MCF 10A (cell line): ENCODE measurements around the gene FFAR3. TPM values are rescaled to one million over a fixed set of nuclear protein-coding genes. Genes with fewer than 3 reads are reported as not detected.

ENCODE experiments used
- BruUV-seq: library from RNA; stranded (reverse); fragments of 400-500 nt; replicated peaks from 2 replicates; lab custom pipeline; 2021; lab: Mats Ljungman, UMichigan
- CTCF ChIA-PET: fragments of 300-600 bp; sonication (Branson Sonifier 250); formaldehyde crosslinking; extraction: SDS; loops from one replicate; lab custom pipeline; 2021; ENCODE audit warnings: antibody characterized with exemption, inconsistent platforms; lab: Yijun Ruan, JAX
- POLR2A ChIA-PET: fragments of 300-600, 350-650 bp; sonication (Branson Sonifier 250); formaldehyde crosslinking; extraction: SDS; loops from one replicate; lab custom pipeline; 2020; ENCODE audit warnings: antibody characterized with exemption, inconsistent platforms; lab: Yijun Ruan, JAX
- DNase-seq: peaks from one replicate; pipeline ENCODE4 v3.0.0-alpha.2; 2018; ENCODE audit not compliant: unreplicated experiment
- H3K27ac Mint-ChIP-seq: one replicate; pipeline ENCODE4 v1.8.0; 2022; ENCODE audit warnings: mild to moderate bottlenecking, low read depth, mixed read lengths; ENCODE audit not compliant: unreplicated experiment
- H3K27me3 Mint-ChIP-seq: one replicate; pipeline ENCODE4 v1.8.0; 2022; ENCODE audit warnings: mixed read lengths; ENCODE audit not compliant: insufficient read depth, unreplicated experiment
- H3K36me3 Mint-ChIP-seq: one replicate; pipeline ENCODE4 v1.8.0; 2022; ENCODE audit warnings: mild to moderate bottlenecking, moderate library complexity, mixed read lengths; ENCODE audit not compliant: insufficient read depth, unreplicated experiment
- H3K4me1 Mint-ChIP-seq: one replicate; pipeline ENCODE4 v1.8.0; 2022; ENCODE audit warnings: mixed read lengths; ENCODE audit not compliant: insufficient read depth, unreplicated experiment
- H3K4me3 Mint-ChIP-seq: one replicate; pipeline ENCODE4 v1.8.0; 2022; ENCODE audit warnings: mild to moderate bottlenecking, moderate library complexity, mixed read lengths; ENCODE audit not compliant: unreplicated experiment
- H3K9me3 Mint-ChIP-seq: one replicate; pipeline ENCODE4 v1.8.0; 2022; ENCODE audit warnings: mixed read lengths; ENCODE audit not compliant: unreplicated experiment
- intact Hi-C: fragments of 100-400 bp; cut with micrococcal nuclease; formaldehyde crosslinking; loops from 2 replicates; pipeline ENCODE4 v1.14.1; 2022
- total RNA-seq: library from RNA; stranded (reverse); gene quantifications from 2 replicates; pipeline ENCODE4 v1.2.3, GENCODE V29; 2022
- TF ChIP-seq, protein P1 (sequence below): fragments of 200-600 bp; IDR thresholded peaks from one replicate; pipeline ENCODE4 v1.8.0; 2022; ENCODE audit warnings: antibody characterized with exemption, mild to moderate bottlenecking; ENCODE audit not compliant: unreplicated experiment

FFAR3 gene
- total RNA-seq, 1 experiment from 2014 or later: not detected

DNA sequence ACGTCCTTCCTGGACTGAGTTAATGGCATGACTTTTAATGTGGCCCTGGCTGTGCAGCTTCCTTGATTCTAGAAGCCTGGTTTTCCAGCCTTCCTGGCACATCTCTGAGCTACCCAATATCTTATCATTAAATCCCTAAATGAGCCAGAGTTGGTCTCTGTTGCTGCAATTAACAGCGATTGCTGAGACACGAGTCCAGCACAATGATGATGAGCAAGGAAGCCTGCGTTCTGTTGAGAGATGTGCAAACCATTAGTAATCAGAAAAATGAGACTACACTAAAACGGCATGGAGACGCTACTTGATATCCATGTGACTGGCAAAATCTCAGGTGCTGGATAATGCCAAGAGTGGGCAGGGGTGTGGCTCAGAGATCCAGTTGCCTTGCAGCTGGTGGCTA lies 38.8 kb downstream of the FFAR3 start:
- DNase-seq: no peak
- TF ChIP-seq, protein P1, sequence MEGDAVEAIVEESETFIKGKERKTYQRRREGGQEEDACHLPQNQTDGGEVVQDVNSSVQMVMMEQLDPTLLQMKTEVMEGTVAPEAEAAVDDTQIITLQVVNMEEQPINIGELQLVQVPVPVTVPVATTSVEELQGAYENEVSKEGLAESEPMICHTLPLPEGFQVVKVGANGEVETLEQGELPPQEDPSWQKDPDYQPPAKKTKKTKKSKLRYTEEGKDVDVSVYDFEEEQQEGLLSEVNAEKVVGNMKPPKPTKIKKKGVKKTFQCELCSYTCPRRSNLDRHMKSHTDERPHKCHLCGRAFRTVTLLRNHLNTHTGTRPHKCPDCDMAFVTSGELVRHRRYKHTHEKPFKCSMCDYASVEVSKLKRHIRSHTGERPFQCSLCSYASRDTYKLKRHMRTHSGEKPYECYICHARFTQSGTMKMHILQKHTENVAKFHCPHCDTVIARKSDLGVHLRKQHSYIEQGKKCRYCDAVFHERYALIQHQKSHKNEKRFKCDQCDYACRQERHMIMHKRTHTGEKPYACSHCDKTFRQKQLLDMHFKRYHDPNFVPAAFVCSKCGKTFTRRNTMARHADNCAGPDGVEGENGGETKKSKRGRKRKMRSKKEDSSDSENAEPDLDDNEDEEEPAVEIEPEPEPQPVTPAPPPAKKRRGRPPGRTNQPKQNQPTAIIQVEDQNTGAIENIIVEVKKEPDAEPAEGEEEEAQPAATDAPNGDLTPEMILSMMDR: no peak
- no peak overlapping the region for H3K27ac Mint-ChIP-seq
- no peaks in the 10 kb centered on the region for H3K4me1 Mint-ChIP-seq
- no peaks in the 10 kb centered on the region for H3K9me3 Mint-ChIP-seq
- H3K4me3 Mint-ChIP-seq: no peak overlapping the region
- H3K27me3 Mint-ChIP-seq: peaks cover 24% of the 10 kb centered on the region
- POLR2A ChIA-PET: no interaction called here
- no peaks in the 10 kb centered on the region for H3K36me3 Mint-ChIP-seq
- intact Hi-C loops: no loop called here
- CTCF ChIA-PET: interaction anchor here (0.6 to 1.7 kb wide), 3 partner anchors 98 to 1990 kb away, joined by 4 read pairs; no protein-coding TSS in a partner anchor
- no TSS peak for BruUV-seq

DNA sequence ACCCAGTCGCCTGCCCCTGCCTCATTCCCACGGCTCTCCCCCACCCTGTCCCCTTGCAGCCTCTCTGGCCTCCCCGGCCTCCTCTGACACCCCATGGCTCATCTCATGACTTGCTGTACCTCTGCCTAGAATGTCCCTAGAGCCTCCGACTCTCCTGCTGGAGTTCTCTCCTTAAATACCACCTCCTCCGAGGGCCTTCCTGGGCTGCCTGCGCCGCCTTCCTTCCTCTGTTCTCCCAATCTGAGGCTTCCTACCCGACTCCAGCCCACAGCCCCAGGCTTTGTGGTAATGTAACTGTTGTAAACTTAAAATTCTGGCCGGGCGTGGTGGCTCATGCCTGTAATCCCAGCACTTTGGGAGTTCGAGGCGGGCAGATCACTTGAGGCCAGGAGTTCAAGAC lies 40.3 kb downstream of the FFAR3 start:
- POLR2A ChIA-PET: no interaction called here
- peaks cover 24% of the 10 kb centered on the region for H3K27me3 Mint-ChIP-seq
- no TSS peak for BruUV-seq

DNA sequence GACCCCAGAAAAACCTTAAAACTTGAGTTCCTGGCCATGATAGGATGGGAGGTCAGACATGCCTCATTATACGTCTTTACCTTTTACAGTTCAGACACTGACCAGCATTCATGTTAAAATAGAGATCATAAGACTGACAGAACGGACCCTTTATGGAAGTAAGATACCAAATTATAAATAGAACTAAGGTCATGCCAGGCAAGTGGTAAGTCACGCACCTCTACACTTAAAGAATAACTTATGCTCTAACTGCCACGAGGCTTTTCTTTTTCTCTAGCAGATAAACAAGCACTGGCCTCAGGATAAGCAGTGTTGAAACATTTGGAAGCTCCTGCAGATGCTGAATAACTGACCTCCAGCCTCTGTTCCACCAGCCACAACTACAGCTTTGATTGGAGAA lies 41.0 kb downstream of the FFAR3 start:
- H3K36me3 Mint-ChIP-seq: no peaks in the 10 kb centered on the region
- no peaks in the 10 kb centered on the region for H3K4me1 Mint-ChIP-seq
- CTCF ChIA-PET: no interaction called here
- no peak for DNase-seq
- H3K27ac Mint-ChIP-seq: no peak overlapping the region
- H3K9me3 Mint-ChIP-seq: no peaks in the 10 kb centered on the region
- BruUV-seq: no TSS peak
- intact Hi-C loops: no loop called here
- TF ChIP-seq, protein P1: no peak
- H3K27me3 Mint-ChIP-seq: peaks cover 24% of the 10 kb centered on the region
- POLR2A ChIA-PET: no interaction called here
- no peak overlapping the region for H3K4me3 Mint-ChIP-seq

More for the DNA sequence above, 40.3 kb downstream of the FFAR3 start:
- H3K4me1 Mint-ChIP-seq: no peaks in the 10 kb centered on the region
- TF ChIP-seq, protein P1: no peak
- no peak overlapping the region for H3K4me3 Mint-ChIP-seq
- H3K27ac Mint-ChIP-seq: no peak overlapping the region
- H3K9me3 Mint-ChIP-seq: no peaks in the 10 kb centered on the region
- DNase-seq: no peak
- H3K36me3 Mint-ChIP-seq: no peaks in the 10 kb centered on the region
- intact Hi-C loops: no loop called here
- CTCF ChIA-PET: no interaction called here

DNA sequence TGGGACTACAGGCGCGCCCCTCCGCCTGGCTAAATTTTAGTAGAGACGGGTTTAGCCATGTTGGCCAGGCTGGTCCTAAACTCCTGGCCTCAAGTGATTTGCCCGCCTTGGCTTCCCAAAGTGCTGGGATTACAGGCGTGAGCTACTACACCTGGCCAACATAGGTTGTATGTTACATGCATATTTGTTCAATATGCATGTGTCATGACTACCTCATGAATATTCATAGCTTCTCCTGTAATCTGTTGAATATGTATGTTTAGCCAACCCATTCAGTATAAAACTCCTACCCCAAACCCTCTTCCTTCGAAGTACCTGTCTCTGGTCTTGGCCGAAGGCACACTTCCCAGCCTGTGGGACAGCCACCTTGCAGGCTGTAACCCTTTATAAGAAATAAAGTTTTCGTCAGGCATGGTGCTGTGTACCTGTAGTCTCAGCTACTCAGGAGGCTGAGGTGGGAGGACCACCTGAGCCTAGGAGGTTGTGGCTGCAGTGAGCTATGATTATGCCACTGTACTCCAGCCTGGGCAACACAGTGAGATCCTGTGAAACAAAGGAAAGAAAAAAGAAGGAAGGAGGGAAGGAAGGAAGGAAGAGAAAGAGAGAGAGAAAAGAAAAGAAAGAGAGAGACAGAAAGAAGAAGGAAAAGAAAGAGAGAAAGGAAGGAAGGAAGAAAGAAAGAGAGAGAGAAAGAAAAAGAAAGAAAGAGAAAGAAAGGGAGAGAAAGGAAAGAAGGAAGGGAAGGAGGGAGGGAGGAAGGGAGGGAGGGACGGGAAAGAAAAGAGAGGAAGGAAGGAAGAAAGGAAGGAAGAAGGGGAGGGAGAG lies 41.9 kb downstream of the FFAR3 start:
- H3K9me3 Mint-ChIP-seq: no peaks in the 10 kb centered on the region

More for the DNA sequence above, 41.9 kb downstream of the FFAR3 start:
- no peak overlapping the region for H3K27ac Mint-ChIP-seq
- H3K4me3 Mint-ChIP-seq: no peak overlapping the region
- no peak for DNase-seq
- ChIA-PET POLR2A (no interaction called here), CTCF (interaction anchor here (0.6 to 0.7 kb wide), 2 partner anchors 13 to 70 kb away, joined by 3 to 5 read pairs; no protein-coding TSS in a partner anchor)
- H3K27me3 Mint-ChIP-seq: peaks cover 24% of the 10 kb centered on the region
- TF ChIP-seq, protein P1: no peak
- intact Hi-C loops: no loop called here
- H3K36me3 Mint-ChIP-seq: no peaks in the 10 kb centered on the region
- peaks cover 4% of the 10 kb centered on the region for H3K4me1 Mint-ChIP-seq
- BruUV-seq: no TSS peak
